SK-N-MC (cell line): ENCODE data around the gene IRGC.

Experiments
- EZH2 ChIP-seq: fragments of 200-600 bp; sonication (generic); IDR thresholded peaks from one replicate; pipeline ENCODE4 v1.6.1; 2017; ENCODE audit warnings: antibody characterized with exemption
- FOXP2 ChIP-seq: optimal IDR thresholded peaks from 2 replicates; pipeline ENCODE3; 2011; ENCODE audit warnings: mild to moderate bottlenecking, moderate library complexity; ENCODE audit not compliant: insufficient read depth; ENCODE audit errors: extremely low read length, control extremely low read depth
- POLR2AphosphoS5 ChIP-seq: IDR thresholded peaks from 2 replicates; pipeline ENCODE4 v1.6.1; 2012; ENCODE audit warnings: mild to moderate bottlenecking, low read depth, low read length, borderline replicate concordance

DNA sequence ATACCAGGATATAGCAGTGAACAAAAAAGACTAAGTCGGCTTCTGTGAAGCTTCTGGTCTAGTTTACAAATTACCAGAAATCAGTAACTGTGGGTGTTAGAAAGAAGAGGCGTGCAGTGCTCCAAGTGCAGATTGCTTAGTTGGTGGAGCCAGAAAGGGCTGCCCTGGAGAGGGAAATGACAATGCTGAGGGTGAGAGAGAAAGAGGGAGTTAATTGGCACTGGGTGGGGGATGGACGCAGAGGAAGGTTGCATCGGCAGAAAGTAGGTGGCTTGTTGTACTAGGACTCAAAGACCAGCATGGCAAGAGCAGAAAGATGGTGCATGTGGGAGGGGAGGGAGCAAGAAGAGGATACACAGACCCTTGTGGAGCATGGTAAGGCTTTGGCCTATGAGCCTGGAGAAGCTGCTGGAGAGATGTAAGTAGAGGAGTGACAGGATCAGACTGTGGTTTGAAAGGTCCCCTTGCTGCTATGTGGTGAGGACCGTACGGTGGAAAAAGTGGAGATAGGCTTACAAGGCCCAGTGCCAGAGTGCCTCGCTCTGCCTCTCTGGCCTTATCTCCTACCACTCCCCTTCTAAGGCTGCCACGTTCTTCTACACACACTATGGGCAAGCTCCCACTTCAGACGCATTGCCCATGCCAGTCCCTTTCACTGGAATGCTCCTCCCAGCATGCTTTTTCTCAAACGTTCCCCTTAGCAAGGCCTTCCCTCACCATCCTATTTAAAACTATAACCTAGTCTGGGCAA lies 25.4 kb downstream of the IRGC start:
- TF ChIP-seq EZH2 (no peak), POLR2AphosphoS5 (no peak), FOXP2 (no peak)
